Vagina (tissue), 2 donors: Measurements from ENCODE around the gene NUP210L.

ENCODE experiments used
- POLR2A ChIP-seq, 2 donors: fragments of 450-650 bp; IDR thresholded peaks; one replicate each; pipeline ENCODE4 v1.6.1; 2017; ENCODE audit warnings: antibody characterized with exemption in 2 of 2, mild to moderate bottlenecking in 2 of 2, moderate library complexity in 2 of 2
- TF ChIP-seq, protein P1 (sequence below), 3 experiments: fragments of 450-650 bp in 2 of 3; fragments of 200-600 bp in 1 of 3; sonication (generic) in 1 of 3; IDR thresholded peaks; one replicate each; pipeline ENCODE4 v1.5.1; 2017 to 2019; ENCODE audit warnings: antibody characterized with exemption in 3 of 3, mild to moderate bottlenecking in 2 of 3, moderate library complexity in 2 of 3

DNA sequence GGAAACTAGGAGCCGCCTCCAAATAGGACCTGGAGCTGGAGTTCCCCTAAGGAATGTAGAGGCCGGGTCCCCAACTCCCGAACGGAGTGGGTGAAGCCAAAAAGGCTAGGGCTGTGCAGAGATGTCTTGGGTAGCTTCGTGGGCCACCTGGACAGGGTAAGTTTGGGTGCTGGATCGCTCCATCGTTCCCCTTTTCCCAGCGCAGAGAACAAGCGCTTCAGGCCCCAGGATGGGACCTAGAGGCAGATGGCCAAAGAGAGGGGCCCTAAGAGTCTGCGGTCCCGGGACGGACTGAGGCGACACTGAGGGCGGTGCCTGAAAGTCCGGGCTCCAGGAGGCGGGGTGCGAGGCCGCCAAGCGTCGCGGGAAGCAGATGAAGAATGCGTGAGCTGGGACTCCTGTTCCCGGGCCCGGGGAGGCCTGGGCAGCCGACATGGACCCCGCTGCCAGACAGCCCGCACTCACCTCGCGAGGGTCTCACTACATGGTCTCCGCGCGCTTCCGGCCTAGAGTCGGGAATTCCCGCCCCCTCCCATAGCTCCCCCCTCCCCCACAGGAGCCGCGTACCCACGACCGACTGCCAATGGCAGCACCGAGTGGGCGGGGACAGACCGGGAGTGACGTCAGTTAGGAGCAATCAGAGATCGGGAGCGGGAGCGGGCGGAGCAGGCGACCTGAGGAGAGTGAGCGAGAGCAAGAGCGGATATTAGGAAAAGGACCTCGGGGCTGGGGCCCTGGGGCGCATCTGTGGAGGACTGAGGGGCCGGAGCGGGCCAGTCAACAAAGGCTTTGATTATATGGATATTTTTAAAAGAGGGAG, 191.6 kb downstream of the NUP210L start, which contains the start of gene SLC39A1:
- TF ChIP-seq, protein P1, sequence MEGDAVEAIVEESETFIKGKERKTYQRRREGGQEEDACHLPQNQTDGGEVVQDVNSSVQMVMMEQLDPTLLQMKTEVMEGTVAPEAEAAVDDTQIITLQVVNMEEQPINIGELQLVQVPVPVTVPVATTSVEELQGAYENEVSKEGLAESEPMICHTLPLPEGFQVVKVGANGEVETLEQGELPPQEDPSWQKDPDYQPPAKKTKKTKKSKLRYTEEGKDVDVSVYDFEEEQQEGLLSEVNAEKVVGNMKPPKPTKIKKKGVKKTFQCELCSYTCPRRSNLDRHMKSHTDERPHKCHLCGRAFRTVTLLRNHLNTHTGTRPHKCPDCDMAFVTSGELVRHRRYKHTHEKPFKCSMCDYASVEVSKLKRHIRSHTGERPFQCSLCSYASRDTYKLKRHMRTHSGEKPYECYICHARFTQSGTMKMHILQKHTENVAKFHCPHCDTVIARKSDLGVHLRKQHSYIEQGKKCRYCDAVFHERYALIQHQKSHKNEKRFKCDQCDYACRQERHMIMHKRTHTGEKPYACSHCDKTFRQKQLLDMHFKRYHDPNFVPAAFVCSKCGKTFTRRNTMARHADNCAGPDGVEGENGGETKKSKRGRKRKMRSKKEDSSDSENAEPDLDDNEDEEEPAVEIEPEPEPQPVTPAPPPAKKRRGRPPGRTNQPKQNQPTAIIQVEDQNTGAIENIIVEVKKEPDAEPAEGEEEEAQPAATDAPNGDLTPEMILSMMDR (IDR thresholded peaks at IDR 0.05) = peak in 1 of 3 experiments; percentile 22
- peak in 1 of 2 donors; percentile 79 for TF ChIP-seq POLR2A (IDR thresholded peaks at IDR 0.05)
